ENCODE measurements around the gene PLAGL1. TPM values are rescaled to one million over a fixed set of nuclear protein-coding genes. Genes with fewer than 3 reads are reported as not detected.

Gene PLAGL1
- polyA plus RNA-seq, 1 donor, result 126 TPM

DNA sequence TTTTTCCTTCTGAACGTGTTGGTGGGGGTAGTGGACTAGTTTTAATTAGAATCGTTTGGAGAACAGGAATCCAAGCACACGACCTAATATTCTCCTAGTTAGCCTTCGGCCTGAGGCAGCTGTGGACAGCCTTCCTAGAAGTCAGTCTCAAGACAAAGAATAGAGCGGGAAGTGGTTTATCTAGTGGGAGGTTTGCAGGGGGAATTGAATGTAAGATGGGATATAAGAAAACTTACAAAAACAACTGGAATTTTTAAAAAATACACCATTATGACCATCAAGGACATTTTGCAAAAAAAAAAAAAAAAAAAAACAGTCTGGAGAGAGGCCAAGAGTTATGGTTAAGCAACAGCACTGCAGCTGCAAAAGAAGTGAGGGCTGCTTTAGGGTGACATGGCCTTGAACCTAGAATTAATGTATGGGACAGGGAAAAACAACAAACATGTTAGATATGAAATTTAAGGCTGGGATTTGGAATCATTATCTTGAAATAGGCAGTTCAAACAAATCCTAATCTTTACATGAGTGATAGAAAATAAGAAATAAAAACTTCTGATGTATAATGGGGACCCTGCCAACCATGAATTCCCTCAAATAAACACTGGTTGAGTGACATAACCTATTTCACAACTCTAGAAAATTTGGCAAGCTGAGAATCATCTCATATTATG is 40.2 kb downstream of the PLAGL1 start:
- H3K27me3 ChIP-seq (ENCODE audit: control insufficient read depth, insufficient read depth, low read length), result no peaks in the 10 kb centered on the region
- H3K4me1 ChIP-seq (ENCODE audit: control insufficient read depth, insufficient read depth, low read length), result peaks cover 11% of the 10 kb centered on the region
- peaks cover 23% of the 10 kb centered on the region for H3K36me3 ChIP-seq (ENCODE audit: control insufficient read depth, insufficient read depth, low read length)
- no peaks in the 10 kb centered on the region for H3K9me3 ChIP-seq (ENCODE audit: control insufficient read depth, low read depth, low read length)
- H3K4me3 ChIP-seq (ENCODE audit: low read length), result no peak overlapping the region
- 100% methylated on average over 1 of the region's 5 CpGs for WGBS (ENCODE audit: insufficient coverage, low lambda C conversion rate)
- no peak overlapping the region for H3K27ac ChIP-seq (ENCODE audit: low read length)
- no peak for DNase-seq

DNA sequence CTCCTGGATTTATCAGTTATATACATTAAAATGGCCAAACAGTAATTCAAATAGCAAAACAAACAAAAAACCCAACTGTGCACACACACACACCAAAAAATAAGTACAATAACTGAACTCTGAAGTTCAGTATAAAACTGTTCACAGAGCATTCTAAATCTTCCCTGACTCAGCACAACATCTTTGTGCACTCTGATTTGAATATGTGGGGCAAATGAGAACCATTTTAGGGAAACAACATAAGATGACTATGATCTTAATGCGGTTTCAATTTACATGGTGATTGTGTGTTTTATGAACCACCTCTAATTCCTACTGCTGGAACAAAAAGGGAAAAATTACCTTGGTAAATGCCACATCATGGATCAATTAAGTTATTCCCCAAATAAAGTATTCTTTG is 41.7 kb downstream of the PLAGL1 start:
- no peak for DNase-seq
- Histone ChIP-seq H3K9me3 (ENCODE audit: control insufficient read depth, low read depth, low read length) (no peaks in the 10 kb centered on the region), H3K27me3 (ENCODE audit: control insufficient read depth, insufficient read depth, low read length) (no peaks in the 10 kb centered on the region), H3K27ac (ENCODE audit: low read length) (no peak overlapping the region), H3K4me1 (ENCODE audit: control insufficient read depth, insufficient read depth, low read length) (peaks cover 11% of the 10 kb centered on the region), H3K36me3 (ENCODE audit: control insufficient read depth, insufficient read depth, low read length) (peaks cover 26% of the 10 kb centered on the region), H3K4me3 (ENCODE audit: low read length) (no peak overlapping the region)
- WGBS (ENCODE audit: insufficient coverage, low lambda C conversion rate), result 100% methylated on average over 1 of the region's 1 CpG

DNA sequence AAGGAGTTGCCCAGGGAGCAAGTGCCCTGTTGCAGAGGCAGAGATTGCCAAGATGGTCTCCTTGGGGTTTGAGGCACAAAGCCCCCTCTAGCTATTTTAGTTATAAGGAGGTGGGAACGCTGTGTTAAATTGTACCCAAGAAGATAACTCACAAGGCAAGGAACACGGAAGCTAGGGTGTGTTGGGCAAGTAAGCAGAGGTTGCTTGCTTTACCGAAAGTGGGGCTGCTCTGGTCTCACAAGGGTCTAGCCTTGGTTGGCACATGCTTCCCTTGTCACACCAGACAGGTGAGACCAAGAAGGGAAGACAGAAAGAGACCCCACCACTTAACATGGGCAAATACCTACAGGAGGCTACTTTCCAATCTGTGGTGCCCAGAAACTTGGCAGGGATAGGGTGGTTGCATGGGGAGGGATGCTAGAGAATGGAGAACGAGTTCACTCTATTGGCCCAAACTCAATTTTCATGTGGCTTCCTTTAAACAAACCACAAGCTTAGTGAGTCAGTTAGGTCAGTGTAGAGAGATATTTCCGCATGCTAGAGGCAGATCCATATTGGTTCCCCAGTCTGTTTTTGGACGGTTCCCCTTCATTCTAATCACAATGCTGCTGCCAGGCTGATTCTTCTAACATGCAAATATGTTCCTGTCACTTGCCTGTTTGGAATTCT is 42.4 kb downstream of the PLAGL1 start:
- WGBS (ENCODE audit: insufficient coverage, low lambda C conversion rate), result no CpG with 5 or more reads among the region's 6 CpGs
- Histone ChIP-seq H3K4me1 (ENCODE audit: control insufficient read depth, insufficient read depth, low read length) (peaks cover 11% of the 10 kb centered on the region), H3K27me3 (ENCODE audit: control insufficient read depth, insufficient read depth, low read length) (no peaks in the 10 kb centered on the region), H3K36me3 (ENCODE audit: control insufficient read depth, insufficient read depth, low read length) (peaks cover 26% of the 10 kb centered on the region), H3K4me3 (ENCODE audit: low read length) (no peak overlapping the region), H3K9me3 (ENCODE audit: control insufficient read depth, low read depth, low read length) (no peaks in the 10 kb centered on the region), H3K27ac (ENCODE audit: low read length) (no peak overlapping the region)
- no peak for DNase-seq

- peak in 1 of 2 donors; percentile 71 for DNase-seq
- Histone ChIP-seq H3K4me1 (ENCODE audit: control insufficient read depth, insufficient read depth, low read length) (peaks cover 11% of the 10 kb centered on the region), H3K9me3 (ENCODE audit: control insufficient read depth, low read depth, low read length) (no peaks in the 10 kb centered on the region), H3K27me3 (ENCODE audit: control insufficient read depth, insufficient read depth, low read length) (no peaks in the 10 kb centered on the region), H3K4me3 (ENCODE audit: low read length) (no peak overlapping the region), H3K27ac (ENCODE audit: low read length) (no peak overlapping the region), H3K36me3 (ENCODE audit: control insufficient read depth, insufficient read depth, low read length) (peaks cover 32% of the 10 kb centered on the region)
- no CpG with 5 or more reads among the region's 6 CpGs for WGBS (ENCODE audit: insufficient coverage, low lambda C conversion rate)
These were observed 43.4 kb downstream of the PLAGL1 start for GRCh38 chr6:143964674-143965081.

- WGBS (ENCODE audit: insufficient coverage, low lambda C conversion rate), result 44% methylated on average over 3 of the region's 7 CpGs
- no peak overlapping the region for H3K27ac ChIP-seq (ENCODE audit: low read length)
These were observed 44.7 kb downstream of the PLAGL1 start for GRCh38 chr6:143963158-143963919.

DNA sequence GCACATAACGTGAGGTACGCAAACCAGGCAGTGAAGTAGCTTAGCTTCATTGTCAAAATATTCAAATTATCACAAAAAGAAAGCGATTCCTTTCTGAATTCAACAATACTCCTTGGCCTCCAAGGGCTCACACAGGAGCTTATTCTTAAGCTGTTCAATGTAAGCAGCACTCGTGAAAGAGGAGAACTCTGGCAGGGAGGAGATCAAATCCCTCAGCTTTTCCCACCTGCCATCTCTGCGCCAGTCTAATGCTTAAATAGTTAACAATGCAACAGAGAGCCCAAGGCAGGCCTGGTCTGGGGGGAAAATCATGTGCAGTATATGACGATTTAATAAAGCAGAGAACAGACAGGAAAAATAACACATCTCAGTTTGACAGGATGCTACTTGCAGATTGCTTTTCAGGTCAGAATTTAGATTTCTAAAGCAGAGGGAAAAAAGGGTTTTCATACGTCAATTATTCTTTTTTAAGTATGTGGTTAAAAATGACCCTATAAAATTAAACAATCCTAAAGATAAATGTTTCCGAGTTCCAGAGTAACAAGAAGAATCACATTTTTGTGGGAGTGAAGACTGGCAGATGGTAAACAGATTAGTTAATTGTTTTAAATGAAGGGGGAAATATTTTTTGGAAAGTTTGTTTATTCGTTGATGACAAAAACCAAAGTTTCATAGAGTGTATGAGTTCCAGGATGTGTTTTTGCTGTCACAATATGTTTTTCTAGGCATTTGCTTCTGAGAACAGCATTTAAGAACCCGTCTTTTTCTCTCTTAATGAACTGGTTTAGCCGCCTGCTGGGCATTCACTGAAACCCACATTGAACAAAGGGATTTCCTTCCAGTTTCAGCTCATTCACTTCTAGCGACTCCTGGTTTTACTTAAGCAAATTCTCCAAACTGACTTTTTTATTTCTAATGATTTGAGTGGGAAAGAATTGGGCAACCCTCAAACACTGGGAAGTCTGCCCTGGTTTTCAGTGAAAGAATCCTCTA is 45.9 kb downstream of the PLAGL1 start:
- DNase-seq, result no peak

More at GRCh38 chr6:143963158-143963919, 44.7 kb downstream of the PLAGL1 start:
- Histone ChIP-seq H3K36me3 (ENCODE audit: control insufficient read depth, insufficient read depth, low read length) (peaks cover 29% of the 10 kb centered on the region), H3K9me3 (ENCODE audit: control insufficient read depth, low read depth, low read length) (no peaks in the 10 kb centered on the region), H3K4me1 (ENCODE audit: control insufficient read depth, insufficient read depth, low read length) (peaks cover 11% of the 10 kb centered on the region), H3K4me3 (ENCODE audit: low read length) (no peak overlapping the region), H3K27me3 (ENCODE audit: control insufficient read depth, insufficient read depth, low read length) (no peaks in the 10 kb centered on the region)
- no peak for DNase-seq

GRCh38 chr6:143961066-143961465 is 47.0 kb downstream of the PLAGL1 start:
- DNase-seq, result no peak
- Histone ChIP-seq H3K9me3 (ENCODE audit: control insufficient read depth, low read depth, low read length) (no peaks in the 10 kb centered on the region), H3K4me3 (ENCODE audit: low read length) (no peak overlapping the region), H3K36me3 (ENCODE audit: control insufficient read depth, insufficient read depth, low read length) (peaks cover 26% of the 10 kb centered on the region), H3K27me3 (ENCODE audit: control insufficient read depth, insufficient read depth, low read length) (no peaks in the 10 kb centered on the region), H3K27ac (ENCODE audit: low read length) (no peak overlapping the region), H3K4me1 (ENCODE audit: control insufficient read depth, insufficient read depth, low read length) (peaks cover 11% of the 10 kb centered on the region)
- WGBS (ENCODE audit: insufficient coverage, low lambda C conversion rate), result no CpG with 5 or more reads among the region's 3 CpGs

More for the DNA sequence above, 45.9 kb downstream of the PLAGL1 start:
- Histone ChIP-seq H3K4me3 (ENCODE audit: low read length) (no peak overlapping the region), H3K9me3 (ENCODE audit: control insufficient read depth, low read depth, low read length) (no peaks in the 10 kb centered on the region), H3K27me3 (ENCODE audit: control insufficient read depth, insufficient read depth, low read length) (no peaks in the 10 kb centered on the region), H3K27ac (ENCODE audit: low read length) (no peak overlapping the region), H3K4me1 (ENCODE audit: control insufficient read depth, insufficient read depth, low read length) (peaks cover 11% of the 10 kb centered on the region), H3K36me3 (ENCODE audit: control insufficient read depth, insufficient read depth, low read length) (peaks cover 26% of the 10 kb centered on the region)
- WGBS (ENCODE audit: insufficient coverage, low lambda C conversion rate), result 89% methylated on average over 4 of the region's 12 CpGs

DNA sequence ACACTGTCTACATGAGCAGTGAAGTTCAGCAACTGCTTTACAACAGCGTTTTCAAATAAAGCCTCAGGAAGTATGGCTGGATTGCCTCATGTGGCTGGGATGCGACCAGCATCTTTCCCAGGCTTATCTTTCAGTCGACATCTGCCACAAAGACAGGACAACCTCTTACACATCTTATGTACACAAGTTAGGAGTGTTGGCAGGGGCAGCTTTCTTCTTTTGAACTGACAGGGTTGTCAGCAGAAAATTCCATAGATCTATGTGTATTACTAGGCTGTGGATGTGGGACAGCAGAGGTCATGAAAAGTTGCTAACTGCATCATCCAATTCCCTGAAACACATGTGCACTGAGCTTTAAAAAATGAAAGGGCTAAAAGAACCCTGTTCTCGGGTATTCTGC is 48.1 kb downstream of the PLAGL1 start:
- H3K27ac ChIP-seq (ENCODE audit: low read length), result no peak overlapping the region
- no CpG with 5 or more reads among the region's 4 CpGs for WGBS (ENCODE audit: insufficient coverage, low lambda C conversion rate)
- no peaks in the 10 kb centered on the region for H3K9me3 ChIP-seq (ENCODE audit: control insufficient read depth, low read depth, low read length)
- no peak overlapping the region for H3K4me3 ChIP-seq (ENCODE audit: low read length)
- H3K4me1 ChIP-seq (ENCODE audit: control insufficient read depth, insufficient read depth, low read length), result peaks cover 10% of the 10 kb centered on the region
- peaks cover 15% of the 10 kb centered on the region for H3K36me3 ChIP-seq (ENCODE audit: control insufficient read depth, insufficient read depth, low read length)
- no peak for DNase-seq
- H3K27me3 ChIP-seq (ENCODE audit: control insufficient read depth, insufficient read depth, low read length), result no peaks in the 10 kb centered on the region

DNA sequence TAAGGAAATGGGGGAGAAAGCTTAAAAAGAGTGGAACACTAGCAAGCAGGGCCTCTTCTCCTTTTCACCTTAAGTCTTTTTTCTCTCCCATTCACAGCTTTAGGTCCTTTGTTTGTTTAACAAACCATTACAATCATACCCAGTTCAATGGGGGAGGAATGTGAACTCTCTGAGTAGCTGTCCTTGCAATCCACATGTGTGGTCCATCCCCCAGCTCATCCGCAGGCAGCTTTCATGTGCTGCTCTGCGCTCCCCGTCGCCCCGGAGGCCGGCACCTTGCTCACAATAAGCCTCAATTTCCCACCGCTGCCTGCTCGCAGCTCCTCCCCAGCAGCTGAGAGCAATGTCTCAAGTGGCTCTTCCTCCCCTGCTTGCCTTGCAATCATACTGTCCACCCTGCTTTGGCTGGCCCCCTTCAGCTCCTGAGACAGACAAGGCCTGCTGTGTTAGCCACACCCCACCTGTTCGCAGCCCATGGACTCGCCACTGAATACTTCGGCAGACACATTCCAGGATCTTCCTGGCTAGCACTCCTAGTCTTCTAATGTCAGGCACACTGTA is 49.1 kb downstream of the PLAGL1 start:
- DNase-seq, result no peak
- no peak overlapping the region for H3K4me3 ChIP-seq (ENCODE audit: low read length)
- WGBS (ENCODE audit: insufficient coverage, low lambda C conversion rate), result no CpG with 5 or more reads among the region's 11 CpGs
- H3K36me3 ChIP-seq (ENCODE audit: control insufficient read depth, insufficient read depth, low read length), result peaks cover 15% of the 10 kb centered on the region
- peaks cover 2% of the 10 kb centered on the region for H3K4me1 ChIP-seq (ENCODE audit: control insufficient read depth, insufficient read depth, low read length)
- H3K27ac ChIP-seq (ENCODE audit: low read length), result no peak overlapping the region
- no peaks in the 10 kb centered on the region for H3K9me3 ChIP-seq (ENCODE audit: control insufficient read depth, low read depth, low read length)
- no peaks in the 10 kb centered on the region for H3K27me3 ChIP-seq (ENCODE audit: control insufficient read depth, insufficient read depth, low read length)
